Right lobe of liver (tissue), 6 donors: ENCODE data around the gene CDC42BPA. TPM values are rescaled to one million over a fixed set of nuclear protein-coding genes. Genes with fewer than 3 reads are reported as not detected.
"Not testable (repeated sequence)": the region's sequence is repeated elsewhere in the genome, so short reads cannot be mapped to it uniquely, and the experiment has no call there.

Source experiments
- ATAC-seq, 4 donors: fragments of 200-7000 bp; cut with Tn5 transposase; one replicate each; pipeline ENCODE4 v1.9.1; 2020; ENCODE audit warnings: mild to moderate bottlenecking in 4 of 4, moderate library complexity in 4 of 4
- DNase-seq, 3 donors: peaks; one replicate each; pipeline ENCODE4 v3.0.0-alpha.2; 2020
- H3K27ac ChIP-seq, 3 donors: fragments of 200-600 bp; one replicate each; pipeline ENCODE4 v1.8.0; 2022
- H3K27me3 ChIP-seq, 2 donors: fragments of 200-600 bp; one replicate each; pipeline ENCODE4 v1.8.0; 2022
- H3K36me3 ChIP-seq, 4 donors: fragments of 200-600 bp; sonication (generic) in 1 of 4; one replicate each; pipeline versions ENCODE4 v1.5.1 to v1.8.0; 2017 to 2022; ENCODE audit warnings: control low read depth in 1 of 4
- H3K4me1 ChIP-seq, 4 donors: fragments of 200-600 bp; sonication (generic) in 1 of 4; one replicate each; pipeline versions ENCODE4 v1.5.1 to v1.8.0; 2017 to 2022; ENCODE audit warnings: control low read depth in 1 of 4
- H3K4me3 ChIP-seq, 3 donors: fragments of 200-600 bp; one replicate each; pipeline ENCODE4 v1.8.0; 2022
- H3K9me3 ChIP-seq, 4 donors: fragments of 200-600 bp; sonication (generic) in 1 of 4; one replicate each; pipeline versions ENCODE4 v1.5.1 to v1.8.0; 2017 to 2022; ENCODE audit warnings: control low read depth in 1 of 4
- POLR2A ChIP-seq: fragments of 450-650 bp; IDR thresholded peaks from one replicate; pipeline ENCODE4 v1.6.1; 2017; ENCODE audit warnings: antibody characterized with exemption, mild to moderate bottlenecking
- WGBS: methylation state at CpG from one replicate; pipeline ENCODE4 v1.1.6; 2018; ENCODE audit warnings: low coverage, low lambda C conversion rate; ENCODE audit not compliant: insufficient coverage; ENCODE audit errors: missing lambda C conversion rate; 5-methylcytosine and 5-hydroxymethylcytosine counted together
- intact Hi-C, 2 donors: fragments of 100-400 bp; cut with DNase I; formaldehyde crosslinking; loops; one replicate each; pipeline versions ENCODE4 v1.11.2 to v1.14.1; 2022
- total RNA-seq, 6 experiments: library from RNA; depleted of rRNA in 2 of 6; stranded (reverse); fragments of >200 nt in 2 of 6; fragmentation: NEBNext Ultra II Directional in 3 of 6; extraction: Animal tissue kit (Norgen Biotek cat#: 25700) in 3 of 6; gene quantifications; one replicate each; pipeline versions ENCODE4 v1.1.0 to v1.2.4, GENCODE V29; 2016 to 2023
- TF ChIP-seq, protein P1 (sequence below), 4 donors: fragments of 200-600 bp in 3 of 4; fragments of 450-650 bp in 1 of 4; IDR thresholded peaks; one replicate each; pipeline versions ENCODE4 v1.5.1 to v1.8.0; 2016 to 2022; ENCODE audit warnings: antibody characterized with exemption in 4 of 4, mild to moderate bottlenecking in 2 of 4
- donor health status: DM: no; HTN: yes; CAD: no.
- donor health status: DM: no; HTN: no; CAD: no.
- donor health status: DM: no; HTN: no; CAD: no.
- donor health status: DM: no; HTN: yes; CAD: no.
- donor health status: DM: no; HTN: yes; CAD: no.

The CDC42BPA gene
- total RNA-seq, 6 experiments from 2014 or later: 11.4 to 35.0 (median 22.2) TPM

DNA sequence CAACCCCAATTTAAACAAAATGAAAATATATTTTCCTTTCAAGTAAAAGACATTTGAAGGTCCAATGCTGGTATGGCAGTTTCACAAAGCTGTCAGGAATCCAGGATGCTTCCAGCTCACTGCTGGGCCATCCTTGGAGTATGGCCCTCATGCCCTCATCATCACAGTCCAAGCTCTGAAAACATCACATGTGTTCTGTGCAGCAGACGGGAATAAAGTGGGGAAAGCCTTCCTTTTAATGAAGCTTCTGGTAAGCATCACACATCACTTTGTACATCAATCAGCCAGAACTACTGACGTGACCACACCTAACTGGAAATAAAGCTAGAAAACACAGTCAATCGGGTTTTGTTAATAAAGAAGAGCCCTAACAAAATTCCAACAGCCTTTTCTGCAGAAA, 22.7 kb downstream of the CDC42BPA start:
- ATAC-seq: no peak
- no peaks in the 10 kb centered on the region for H3K9me3 ChIP-seq
- H3K36me3 ChIP-seq: no peaks in the 10 kb centered on the region
- no peak for DNase-seq
- no peak for TF ChIP-seq POLR2A
- TF ChIP-seq, protein P1, sequence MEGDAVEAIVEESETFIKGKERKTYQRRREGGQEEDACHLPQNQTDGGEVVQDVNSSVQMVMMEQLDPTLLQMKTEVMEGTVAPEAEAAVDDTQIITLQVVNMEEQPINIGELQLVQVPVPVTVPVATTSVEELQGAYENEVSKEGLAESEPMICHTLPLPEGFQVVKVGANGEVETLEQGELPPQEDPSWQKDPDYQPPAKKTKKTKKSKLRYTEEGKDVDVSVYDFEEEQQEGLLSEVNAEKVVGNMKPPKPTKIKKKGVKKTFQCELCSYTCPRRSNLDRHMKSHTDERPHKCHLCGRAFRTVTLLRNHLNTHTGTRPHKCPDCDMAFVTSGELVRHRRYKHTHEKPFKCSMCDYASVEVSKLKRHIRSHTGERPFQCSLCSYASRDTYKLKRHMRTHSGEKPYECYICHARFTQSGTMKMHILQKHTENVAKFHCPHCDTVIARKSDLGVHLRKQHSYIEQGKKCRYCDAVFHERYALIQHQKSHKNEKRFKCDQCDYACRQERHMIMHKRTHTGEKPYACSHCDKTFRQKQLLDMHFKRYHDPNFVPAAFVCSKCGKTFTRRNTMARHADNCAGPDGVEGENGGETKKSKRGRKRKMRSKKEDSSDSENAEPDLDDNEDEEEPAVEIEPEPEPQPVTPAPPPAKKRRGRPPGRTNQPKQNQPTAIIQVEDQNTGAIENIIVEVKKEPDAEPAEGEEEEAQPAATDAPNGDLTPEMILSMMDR (IDR thresholded peaks at IDR 0.05): no peak
- H3K27me3 ChIP-seq: no peaks in the 10 kb centered on the region
- intact Hi-C loops: no loop called here
- no peak overlapping the region for H3K4me3 ChIP-seq
- WGBS: 79% methylated on average over 3 of the region's 3 CpGs
- H3K4me1 ChIP-seq: peaks cover 0 to 8% (median 0%) of the 10 kb centered on the region in 4 donors
- no peak overlapping the region for H3K27ac ChIP-seq

DNA sequence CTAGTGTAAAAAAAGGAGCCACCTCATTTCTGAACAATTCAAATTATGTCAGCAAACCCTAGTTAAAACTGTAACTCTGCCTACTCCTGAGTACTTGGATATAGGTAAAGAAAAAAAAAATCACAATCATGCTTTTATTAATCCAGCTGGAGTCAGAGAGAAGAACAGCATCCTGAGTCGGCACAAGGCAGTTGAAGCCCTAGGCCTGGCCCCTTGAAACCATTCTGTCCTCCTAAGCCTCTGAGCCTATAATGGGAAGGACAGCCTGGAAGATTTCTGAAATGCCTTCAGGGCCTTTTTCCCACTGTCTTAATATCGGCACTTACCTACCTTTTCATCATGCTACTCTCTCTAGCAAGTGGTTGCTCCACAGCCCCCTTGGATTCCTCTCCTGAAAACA, 32.5 kb downstream of the CDC42BPA start:
- no peaks in the 10 kb centered on the region for H3K27me3 ChIP-seq
- intact Hi-C loops: no loop called here
- WGBS: 93% methylated on average over 2 of the region's 2 CpGs

DNA sequence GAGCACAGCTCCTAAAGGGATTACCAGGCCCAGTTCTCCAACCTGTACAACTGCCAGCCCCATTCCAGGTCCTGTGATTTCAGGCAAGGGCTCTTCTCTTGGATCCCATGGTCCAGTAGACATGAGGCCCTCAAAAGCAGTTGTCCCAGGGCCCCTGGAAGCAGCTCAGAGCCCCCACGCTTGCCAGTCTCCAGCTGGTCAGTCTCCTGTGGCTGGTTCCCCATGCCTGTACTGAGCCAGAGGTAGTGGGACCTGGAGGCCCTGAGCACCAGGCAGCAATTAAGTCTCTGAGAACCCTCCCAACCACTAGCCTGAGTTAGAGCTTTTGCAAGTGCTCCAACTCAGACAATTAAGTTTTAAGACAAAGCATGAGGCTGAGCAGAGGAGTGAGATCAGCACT, 36.9 kb downstream of the CDC42BPA start:
- ATAC-seq (no peak), DNase-seq (no peak)
- WGBS: no CpG with 5 or more reads among the region's 1 CpG

More for the DNA sequence above, 32.5 kb downstream of the CDC42BPA start:
- Histone ChIP-seq H3K4me1 (no peaks in the 10 kb centered on the region), H3K9me3 (no peaks in the 10 kb centered on the region), H3K36me3 (no peaks in the 10 kb centered on the region), H3K4me3 (no peak overlapping the region), H3K27ac (no peak overlapping the region)
- ATAC-seq (no peak), DNase-seq (no peak)
- TF ChIP-seq, protein P1 (IDR thresholded peaks at IDR 0.05): no peak
- TF ChIP-seq POLR2A: no peak

DNA sequence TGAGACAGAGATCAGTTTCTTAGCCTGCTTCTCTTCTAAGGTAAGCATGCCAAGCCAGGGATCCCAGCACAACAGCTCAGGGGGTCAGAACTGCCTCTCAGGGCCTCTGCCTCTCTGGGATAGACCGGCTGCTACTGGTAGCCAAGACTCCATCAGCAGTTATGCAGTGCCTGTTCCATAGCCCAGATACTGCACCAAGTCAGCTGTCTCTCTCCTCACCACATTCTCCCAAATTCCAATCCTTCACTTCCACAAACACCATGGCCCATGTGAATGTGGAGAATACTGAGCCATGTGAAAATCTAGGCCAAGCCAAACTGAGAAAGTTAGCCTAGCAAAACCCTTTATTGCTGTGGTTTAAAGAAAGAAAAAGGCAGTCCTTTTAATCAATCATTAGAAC, 37.5 kb downstream of the CDC42BPA start:
- TF ChIP-seq POLR2A: no peak
- TF ChIP-seq, protein P1 (IDR thresholded peaks at IDR 0.05): no peak
- H3K4me3 ChIP-seq: no peak overlapping the region
- WGBS: no CpG with 5 or more reads among the region's 1 CpG
- ATAC-seq (no peak), DNase-seq (no peak)
- no peaks in the 10 kb centered on the region for H3K4me1 ChIP-seq
- H3K27ac ChIP-seq: no peak overlapping the region
- intact Hi-C loops: no loop called here
- no peaks in the 10 kb centered on the region for H3K27me3 ChIP-seq
- no peaks in the 10 kb centered on the region for H3K36me3 ChIP-seq
- H3K9me3 ChIP-seq: no peaks in the 10 kb centered on the region

More for the DNA sequence above, 36.9 kb downstream of the CDC42BPA start:
- Histone ChIP-seq H3K4me1 (no peaks in the 10 kb centered on the region), H3K9me3 (no peaks in the 10 kb centered on the region), H3K36me3 (no peaks in the 10 kb centered on the region), H3K27me3 (no peaks in the 10 kb centered on the region), H3K27ac (no peak overlapping the region), H3K4me3 (no peak overlapping the region)
- intact Hi-C loops: no loop called here
- TF ChIP-seq POLR2A: no peak
- TF ChIP-seq, protein P1 (IDR thresholded peaks at IDR 0.05): no peak

DNA sequence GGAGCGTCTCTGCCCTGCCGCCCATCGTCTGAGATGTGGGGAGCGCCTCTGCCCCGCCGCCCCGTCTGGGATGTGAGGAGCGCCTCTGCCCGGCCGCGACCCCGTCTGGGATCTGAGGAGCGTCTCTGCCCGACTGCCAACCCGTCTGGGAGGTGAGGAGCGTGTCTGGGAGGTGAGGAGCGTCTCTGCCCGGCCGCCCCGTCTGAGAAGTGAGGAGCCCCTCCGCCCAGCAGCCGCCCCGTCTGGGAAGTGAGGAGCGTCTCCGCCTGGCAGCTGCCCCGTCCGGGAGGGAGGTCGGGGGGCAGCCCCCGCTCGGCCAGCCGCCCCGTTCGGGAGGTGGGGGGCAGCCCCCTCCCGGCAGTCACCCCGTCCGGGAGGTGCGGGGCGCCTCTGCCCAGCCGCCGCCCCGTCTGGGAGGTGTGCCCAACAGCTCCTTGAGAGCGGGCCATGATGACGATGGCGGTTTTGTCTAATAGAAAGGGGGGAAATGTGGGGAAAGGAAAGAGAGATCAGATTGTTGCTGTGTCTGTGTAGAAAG, 42.1 kb downstream of the CDC42BPA start:
- H3K4me1 ChIP-seq, H3K4me3 ChIP-seq, ATAC-seq, H3K27ac ChIP-seq, H3K9me3 ChIP-seq, H3K27me3 ChIP-seq, DNase-seq, intact Hi-C loops, H3K36me3 ChIP-seq: not testable (repeated sequence)
- WGBS: 98% methylated on average over 4 of the region's 44 CpGs
